GM21526 (cell line): ENCODE data around the gene SLC16A12.
"Not testable (repeated sequence)": the region's sequence is repeated elsewhere in the genome, so short reads cannot be mapped to it uniquely, and the experiment has no call there.

Source experiments
- ATAC-seq: cut with Tn5 transposase; IDR thresholded peaks from one replicate; pipeline ENCODE4 v1.9.1; 2021; ENCODE audit warnings: moderate library complexity; ENCODE audit not compliant: unreplicated experiment, low FRiP score

SLC16A12 gene

DNA sequence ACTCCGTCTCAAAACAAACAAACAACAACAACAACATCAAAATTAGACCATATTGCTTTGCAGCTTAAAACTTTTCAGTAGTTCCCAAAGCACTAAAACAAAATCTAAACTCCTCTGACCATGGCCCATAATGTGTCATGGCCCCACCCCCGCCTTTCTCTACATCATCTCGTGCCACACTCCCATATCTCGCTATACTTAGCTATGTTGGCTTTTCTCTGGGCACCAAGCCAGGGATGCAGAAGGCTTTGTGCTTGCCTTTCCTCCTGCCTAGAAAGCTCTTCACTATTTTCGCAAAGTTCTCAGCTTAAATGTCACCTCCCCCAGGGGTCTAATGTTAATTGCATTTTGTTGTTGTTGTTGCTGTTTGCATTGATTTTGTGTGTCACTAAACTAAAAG, 15.1 kb upstream of the SLC16A12 start:
- no peak for ATAC-seq

DNA sequence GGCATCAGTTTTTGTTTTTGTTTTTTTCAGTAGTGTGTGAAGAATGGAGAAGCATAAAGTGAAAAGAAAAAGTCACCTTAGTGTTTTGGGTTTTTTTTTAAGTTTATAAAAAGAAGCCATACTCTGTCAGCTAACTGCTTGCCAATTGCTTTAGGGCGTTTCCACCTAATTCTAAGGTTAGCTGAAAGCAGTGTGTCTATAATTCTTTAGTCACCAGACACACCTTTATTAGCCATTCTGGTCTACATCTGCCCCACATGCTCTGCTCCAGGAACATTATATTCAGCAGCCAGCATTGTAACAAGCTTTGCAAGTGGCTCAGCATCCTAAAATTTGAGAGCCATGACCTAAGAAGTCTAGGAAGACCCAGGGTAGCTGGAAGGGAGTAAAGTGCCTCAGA, 14.1 kb upstream of the SLC16A12 start:
- ATAC-seq = no peak

DNA sequence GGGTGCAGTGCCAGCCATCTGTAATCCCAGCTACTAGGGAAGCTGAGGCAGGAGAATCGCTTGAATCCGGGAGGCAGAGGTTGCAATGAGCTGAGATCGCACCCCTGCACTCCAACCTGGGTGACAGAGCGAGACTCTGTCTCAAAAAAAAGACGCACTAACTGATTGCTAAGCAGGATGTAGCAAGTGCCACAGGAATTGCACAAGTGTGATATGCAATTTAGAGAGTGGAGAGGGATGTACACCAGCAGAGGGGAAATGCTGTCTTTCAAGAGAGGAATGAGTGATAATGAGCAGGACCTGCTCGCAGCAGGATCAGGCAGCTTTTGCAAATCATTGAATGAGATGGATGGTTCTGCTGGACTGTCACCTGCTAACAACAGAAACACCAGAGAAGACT, 13.3 kb upstream of the SLC16A12 start:
- no peak for ATAC-seq

DNA sequence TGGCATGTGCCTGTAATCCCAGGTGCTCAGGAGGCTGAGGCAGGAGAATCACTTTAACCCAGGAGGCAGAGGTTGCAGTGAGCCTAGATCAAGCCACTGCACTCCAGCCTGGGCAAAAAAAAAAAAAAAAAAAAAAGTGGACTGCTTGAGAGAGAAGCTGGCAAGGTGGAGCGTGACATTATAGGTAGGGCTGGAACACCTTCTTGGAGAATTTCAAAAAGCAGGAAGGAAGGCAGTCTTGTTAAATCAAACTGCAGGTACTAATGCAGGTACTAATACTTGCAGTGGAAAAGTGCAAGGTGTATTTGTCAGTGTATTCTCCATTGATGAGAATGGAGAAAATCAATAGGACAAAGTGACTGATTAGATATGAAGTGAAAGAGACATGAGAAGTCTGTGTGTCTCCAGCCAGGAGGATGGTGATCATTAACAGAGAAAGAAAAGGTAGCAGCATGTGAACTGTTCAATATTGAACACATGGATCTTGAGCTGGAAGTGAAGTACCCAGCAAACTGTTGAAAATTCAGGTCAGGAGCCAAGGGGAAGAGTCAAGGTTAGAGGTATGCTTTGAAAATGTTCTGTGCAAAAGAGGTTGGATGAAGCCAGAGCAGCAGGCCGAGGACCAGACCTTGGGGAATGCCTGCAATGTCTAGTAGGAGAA, 12.6 kb upstream of the SLC16A12 start:
- ATAC-seq = no peak

DNA sequence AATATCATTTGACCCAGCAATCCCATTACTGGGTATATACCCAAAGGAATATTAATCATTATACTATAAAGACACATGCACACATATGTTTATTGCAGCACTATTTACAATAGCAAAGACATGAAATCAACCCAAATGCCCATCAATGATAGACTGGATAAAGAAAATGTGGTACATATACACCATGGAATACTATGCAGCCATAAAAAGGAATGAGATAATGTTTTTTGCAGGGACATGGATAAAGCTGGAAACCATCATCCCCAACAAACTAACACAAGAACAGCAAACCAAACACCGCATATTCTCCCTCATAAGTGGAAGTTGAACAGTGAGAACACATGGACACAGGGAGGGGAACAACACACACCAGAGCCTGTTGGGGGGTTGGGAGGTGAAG, 11.3 kb upstream of the SLC16A12 start:
- ATAC-seq = not testable (repeated sequence)

DNA sequence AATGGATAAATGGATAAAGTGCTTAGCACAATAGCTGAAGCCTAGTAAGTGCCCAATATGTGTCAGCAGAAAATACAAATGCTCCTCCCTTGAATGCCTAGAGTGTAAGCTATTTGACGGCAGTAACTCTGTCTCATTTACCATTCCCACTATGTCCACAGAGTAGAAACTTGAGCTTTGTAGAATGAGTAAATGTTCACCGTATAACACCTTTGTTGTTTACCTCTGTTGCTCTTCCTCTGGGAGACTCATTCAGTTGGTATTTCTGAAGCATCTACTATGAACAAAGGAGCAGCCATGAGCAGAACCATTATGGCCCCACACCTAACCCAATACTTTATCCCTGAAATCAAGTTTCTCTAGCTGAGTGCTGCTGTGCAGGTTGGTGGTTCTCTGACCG, 8.4 kb upstream of the SLC16A12 start:
- no peak for ATAC-seq

DNA sequence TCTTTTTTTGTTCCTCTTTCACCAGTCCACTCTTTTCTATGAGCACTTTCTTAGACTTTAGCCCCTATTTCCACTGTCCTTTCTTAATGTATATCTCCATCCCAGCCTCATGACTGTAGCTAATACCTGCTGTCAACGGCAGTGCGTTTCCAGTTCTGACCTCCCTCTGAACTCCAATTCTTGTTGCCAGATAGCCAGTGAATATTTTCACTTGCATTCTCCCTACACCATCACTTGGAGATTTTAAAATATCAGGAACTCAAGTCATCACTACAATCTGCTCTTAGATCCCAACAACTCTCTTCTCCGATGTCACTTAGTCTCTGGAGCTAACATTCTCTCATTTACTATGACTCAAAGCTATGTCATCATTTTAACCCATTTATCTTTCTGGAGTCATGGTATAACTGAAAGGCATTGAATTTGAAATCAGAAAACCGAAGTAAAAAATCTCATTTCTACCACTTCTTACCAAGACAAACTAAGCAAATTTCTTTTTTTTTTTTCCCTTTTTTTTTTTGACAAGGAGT, 5.1 kb upstream of the SLC16A12 start:
- ATAC-seq = no peak

DNA sequence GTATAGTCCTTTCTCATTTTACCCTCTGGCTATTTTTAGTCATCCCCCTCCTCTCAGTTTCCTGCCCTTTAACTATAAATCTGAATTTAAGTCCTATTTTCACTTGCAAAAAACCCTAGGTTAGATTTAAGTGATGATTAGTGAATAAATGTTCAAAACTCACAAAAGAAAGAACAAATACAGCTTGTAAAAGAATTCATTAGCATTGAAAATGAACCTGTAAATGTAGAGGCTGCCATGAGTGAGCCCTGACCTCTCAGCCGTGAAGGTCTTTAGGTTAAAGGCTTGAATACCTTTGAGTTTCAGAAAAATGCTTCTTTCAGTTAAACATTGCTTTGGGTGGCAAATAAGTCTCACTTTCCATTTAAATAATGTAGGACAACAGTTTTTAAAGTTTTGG, 2.0 kb upstream of the SLC16A12 start:
- ATAC-seq = no peak

DNA sequence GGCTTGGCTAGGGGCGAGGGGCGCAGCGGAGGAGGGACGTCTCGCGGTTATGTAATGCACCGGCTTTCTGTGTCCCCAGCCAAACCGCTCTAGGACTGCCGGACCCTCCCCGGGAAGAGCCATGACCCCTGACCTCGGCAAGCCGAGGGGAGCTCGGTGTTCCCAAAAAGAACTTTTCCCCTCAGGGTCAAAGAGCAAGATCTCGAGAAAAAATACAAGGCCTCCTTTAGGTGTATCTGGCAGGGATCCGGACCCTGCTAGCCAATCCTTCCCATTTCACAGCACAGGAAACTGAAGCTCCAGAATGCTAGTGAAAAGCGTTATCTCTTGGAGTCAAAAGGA, 590 bp upstream of the SLC16A12 start:
- no peak for ATAC-seq

DNA sequence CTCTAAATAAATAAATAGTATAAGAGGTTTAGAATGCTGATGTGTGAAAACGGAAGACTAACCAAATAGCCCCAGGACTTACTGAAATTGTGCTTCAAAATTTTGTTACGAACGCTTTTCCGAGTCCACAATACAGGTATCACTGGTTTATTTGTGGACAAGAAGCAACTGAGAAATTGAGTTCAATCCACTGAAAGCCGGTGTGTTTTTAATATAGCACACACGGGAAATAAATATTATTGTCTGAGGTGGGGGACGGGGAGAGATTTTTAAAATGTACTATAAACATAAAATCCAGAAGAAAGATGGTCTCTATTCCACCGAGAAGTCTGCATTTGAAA, 598 bp downstream of the SLC16A12 start:
- no peak for ATAC-seq

DNA sequence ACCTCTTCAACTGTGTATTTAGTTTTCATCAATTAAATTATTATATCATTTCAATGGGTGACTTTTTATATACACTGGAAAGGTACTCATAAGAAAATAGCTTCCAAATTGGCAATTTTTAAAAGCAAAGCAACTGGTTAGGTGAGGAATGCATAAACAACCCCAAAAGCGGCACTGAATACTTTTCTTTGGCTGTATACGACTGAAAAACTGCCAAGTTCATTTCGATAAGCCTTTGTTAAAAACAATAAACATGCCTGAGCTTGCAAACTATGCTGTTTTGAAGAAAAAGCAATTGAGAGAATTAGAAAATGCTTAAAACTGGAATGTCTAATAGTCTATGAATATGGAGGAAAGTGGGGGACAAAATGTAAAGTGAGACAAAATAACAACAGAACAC, 2.9 kb downstream of the SLC16A12 start:
- ATAC-seq = no peak

DNA sequence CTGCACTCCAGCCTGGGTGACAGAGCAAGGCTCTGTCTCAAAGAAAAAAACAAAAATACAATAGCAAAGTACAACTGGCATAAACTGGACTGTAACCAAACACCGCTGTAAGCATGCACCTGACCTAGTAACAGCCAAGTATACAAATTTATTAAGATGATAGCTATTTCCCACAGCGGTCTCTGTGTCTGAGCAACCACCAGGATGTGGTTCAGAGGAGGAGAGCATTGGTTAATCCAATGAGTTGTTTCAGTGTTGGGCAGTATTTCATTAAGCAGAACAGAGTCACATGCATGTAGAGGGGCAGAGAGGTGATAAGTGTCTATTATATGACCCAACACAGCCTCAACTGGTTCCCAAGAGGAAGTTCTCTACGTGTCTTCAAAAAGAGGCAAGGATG, 4.0 kb downstream of the SLC16A12 start:
- no peak for ATAC-seq

DNA sequence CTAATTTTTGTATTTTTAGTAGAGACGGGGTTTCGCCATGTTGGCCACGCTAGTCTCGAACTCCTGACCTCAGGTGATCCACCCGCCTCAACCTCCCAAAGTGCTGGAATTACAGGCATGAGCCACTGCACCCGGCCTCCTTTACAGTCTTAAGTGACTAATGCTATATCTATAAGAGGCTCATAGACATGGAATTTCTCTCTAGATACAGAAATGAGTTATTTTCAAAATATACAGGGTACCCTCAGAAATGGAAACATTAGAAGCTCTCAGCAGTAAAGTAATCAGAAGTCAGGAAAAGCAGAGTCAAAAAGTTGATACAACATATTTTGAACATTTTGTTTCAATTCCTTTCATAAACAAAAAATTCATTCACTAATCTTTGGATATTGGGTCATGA, 5.7 kb downstream of the SLC16A12 start:
- ATAC-seq = not testable (repeated sequence)

DNA sequence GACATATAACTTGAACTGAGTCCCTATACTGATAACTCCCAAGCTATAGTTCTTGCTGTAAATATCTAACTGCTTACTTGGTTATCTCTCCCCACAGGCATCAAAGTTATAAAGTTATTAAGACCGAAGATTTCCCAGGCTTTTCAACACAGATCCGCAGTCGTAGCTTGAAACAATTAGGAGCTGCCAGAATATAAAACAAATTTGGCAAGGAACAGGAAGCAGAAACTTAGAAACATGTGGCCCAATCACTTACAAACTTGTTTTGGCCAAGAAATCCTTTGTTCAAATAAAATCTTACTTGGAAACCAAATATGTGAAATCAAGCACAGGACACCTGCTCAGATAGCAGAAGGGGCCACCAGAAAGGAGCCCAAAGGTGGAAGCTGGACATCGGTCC, 9.0 kb downstream of the SLC16A12 start:
- no peak for ATAC-seq

DNA sequence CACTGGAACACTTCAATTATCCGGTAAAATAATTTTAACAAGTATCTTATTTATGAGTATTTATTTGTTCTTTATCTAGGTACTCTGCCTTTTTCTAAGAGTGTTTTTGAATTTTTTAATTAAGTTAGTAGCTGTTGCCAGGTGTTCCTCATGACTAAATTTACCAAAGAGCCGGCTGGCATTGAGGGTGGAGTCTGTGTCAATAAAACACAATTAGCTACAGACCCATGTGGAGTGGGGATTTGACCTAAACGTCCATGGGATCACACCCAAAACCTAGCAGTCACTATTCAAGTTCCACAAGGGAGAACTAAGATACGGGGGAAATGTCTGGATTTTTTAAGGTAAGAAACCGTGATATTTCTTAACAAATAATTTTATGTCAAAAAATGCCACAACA, 9.8 kb downstream of the SLC16A12 start:
- ATAC-seq = no peak

DNA sequence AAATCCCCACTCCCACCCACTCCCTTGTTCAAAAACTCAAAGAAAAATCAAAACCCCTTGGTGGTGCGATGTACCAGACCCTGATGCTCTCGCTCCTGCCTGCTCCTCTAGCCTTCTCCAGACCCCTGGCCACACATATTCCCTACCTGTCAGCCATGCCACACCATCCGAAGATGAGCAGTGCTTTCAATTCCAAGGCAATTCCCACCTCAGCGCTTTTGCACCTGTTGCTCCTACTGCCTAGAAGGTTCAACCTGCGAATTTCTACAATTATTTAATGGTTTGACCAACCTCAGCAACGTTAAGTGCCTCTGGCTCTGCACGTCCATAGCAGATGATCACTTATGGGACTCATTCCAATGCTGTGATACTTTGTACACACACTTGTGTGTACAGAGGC, 11.1 kb downstream of the SLC16A12 start:
- ATAC-seq = no peak

DNA sequence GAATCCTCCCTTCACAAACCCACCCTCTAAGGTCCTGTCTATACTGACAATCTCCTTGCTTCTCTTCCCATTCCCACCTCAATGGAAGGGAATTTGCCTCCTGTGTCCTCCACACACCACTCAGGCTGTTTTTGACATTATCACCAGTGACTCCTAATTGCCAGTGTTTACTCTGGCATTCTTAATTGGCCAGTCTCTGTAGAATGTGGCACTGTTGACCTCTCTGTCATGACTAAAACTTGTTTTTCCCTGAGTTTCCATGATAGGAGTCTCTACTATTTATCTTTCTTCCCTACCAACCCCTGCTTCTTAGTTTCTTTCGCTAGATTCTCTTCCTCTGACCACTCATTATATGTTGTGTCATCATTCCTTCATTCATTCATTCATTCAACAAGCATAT, 12.1 kb downstream of the SLC16A12 start:
- ATAC-seq = no peak

DNA sequence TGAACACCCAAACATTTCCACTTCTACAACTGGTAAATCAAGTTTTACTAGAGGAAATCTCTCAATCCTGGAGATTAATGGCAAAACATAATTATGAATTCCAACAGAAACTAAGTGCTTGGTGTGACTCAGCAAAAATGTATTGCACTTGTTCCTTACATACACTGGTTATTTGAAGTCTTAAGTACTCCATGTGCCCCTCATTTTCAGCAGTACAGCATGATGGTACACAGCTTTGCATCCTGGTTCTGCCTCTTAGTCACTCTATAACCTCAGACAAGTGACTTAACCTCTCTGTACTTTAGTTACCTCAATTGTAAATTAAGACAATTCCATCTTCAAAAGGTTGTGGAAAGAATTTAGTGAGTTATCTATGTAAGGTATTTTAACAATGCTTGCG, 12.9 kb downstream of the SLC16A12 start:
- ATAC-seq = no peak

DNA sequence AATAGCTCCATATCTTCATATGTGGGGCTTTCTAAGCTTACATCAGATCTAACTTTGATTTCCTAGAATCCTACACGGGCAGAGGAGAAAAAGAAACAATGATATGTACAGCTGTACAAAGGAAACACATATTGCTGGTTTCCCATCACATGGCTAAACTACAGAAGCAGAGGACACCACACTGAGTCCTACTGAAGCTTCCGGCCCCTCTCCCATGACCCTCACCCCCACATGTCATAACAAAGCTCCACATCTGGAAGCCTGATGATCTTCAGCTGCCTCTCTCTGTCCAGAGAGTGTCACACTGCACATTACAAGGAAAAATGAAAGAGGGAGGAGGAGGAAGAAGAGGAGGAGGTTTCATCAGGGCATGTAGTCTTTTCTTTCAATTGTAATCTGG, 14.0 kb downstream of the SLC16A12 start:
- ATAC-seq = no peak

DNA sequence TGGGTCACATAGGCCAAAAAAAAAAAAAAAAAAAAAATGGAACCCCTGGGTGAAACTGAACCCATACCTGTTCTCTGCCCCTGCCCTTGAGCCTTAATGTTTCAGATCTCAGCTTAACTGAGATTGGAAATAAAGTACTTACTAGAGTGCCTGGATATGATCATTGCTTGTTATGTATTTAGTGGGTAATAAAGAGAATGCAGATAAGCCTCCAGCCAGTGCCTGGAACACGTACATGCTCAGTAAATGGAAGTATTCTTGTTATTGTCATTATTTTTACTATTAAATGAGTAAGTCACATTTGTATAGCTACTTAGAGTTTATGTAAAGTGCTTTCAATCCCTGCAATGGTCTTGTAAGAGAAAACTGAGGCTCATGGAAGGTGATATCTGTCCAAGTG, 14.7 kb downstream of the SLC16A12 start:
- no peak for ATAC-seq

DNA sequence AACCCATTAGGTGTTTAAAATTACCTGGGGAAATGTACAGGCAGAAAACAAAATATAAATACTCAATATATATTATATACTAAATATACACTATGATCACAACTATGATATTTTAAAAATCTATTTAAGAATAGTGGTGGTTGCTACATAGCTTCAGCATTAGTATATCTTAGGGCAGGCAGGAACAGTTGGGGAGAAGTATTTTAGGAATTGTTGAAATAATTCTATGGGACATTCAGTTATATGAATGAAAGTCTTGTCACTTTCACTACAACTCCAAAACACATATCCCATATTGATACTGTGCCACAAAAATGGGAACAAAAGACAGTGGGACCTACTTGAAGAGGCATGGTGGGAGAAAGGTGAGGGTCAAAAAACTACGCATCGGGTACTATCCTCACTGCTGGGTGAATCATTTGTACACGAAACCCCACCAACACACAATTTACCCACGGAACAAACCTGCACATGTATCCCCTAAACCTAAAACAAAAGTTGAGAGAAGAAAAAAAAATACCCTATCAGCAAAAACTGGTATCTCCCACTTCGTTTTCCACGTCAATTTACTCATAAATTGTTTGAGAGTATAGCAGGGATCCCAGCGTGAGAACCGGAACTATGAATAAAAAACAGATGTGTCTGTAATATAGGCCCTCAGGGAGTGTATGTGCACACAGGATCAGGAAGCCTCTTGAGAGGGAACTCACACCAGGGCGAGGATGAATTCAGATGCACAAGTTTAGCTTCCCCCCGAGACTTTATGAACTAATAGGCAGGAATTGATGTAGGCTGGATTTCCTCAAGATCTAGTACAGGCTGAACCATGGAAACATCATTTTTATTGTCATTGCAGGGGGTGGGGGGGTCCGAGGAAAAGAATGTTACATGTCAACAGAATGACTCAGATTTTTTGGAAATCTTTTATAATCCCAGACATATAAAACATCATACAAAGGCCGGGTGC, 16.2 kb downstream of the SLC16A12 start:
- ATAC-seq = no peak

DNA sequence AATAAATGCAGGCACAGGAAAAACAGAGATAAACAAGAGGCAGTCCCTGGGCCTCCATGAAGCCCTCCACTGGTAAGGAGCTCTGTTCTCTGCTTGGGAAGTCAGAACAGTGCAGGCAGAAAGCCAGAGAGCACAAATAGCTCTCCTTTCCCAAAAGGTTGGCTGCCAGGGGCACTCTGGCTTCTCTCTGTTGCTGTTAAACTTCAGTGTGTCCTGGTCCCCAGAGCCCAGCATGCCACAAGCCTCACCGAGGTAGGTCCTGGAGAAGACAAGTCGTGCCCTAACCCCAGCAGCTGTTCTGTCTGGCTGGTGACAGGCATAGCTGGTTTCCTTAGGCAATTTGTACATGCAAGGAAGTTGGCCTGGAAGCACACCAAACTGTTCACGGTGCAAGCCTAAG, 17.3 kb downstream of the SLC16A12 start:
- no peak for ATAC-seq
